Mucosa of descending colon (tissue), 3 donors: ENCODE results near the gene PAIP1. TPM values are rescaled to one million over a fixed set of nuclear protein-coding genes. Genes with fewer than 3 reads are reported as not detected.
"Not testable (repeated sequence)": the region's sequence is repeated elsewhere in the genome, so short reads cannot be mapped to it uniquely, and the experiment has no call there.

Experiments
- ATAC-seq: fragments of 200-7000 bp; cut with Tn5 transposase; one replicate; pipeline ENCODE4 v1.9.1; 2020; ENCODE audit warnings: mild to moderate bottlenecking, moderate library complexity
- DNase-seq, 3 donors: peaks; one replicate each; pipeline ENCODE4 v3.0.0-alpha.2; 2020
- H3K36me3 ChIP-seq: fragments of 200-600 bp; one replicate; pipeline ENCODE4 v1.8.0; 2021; ENCODE audit warnings: low read depth, mild to moderate bottlenecking
- H3K4me1 ChIP-seq: fragments of 200-600 bp; one replicate; pipeline ENCODE4 v1.8.0; 2021; ENCODE audit warnings: low read depth, mild to moderate bottlenecking
- H3K4me3 ChIP-seq: fragments of 200-600 bp; one replicate; pipeline ENCODE4 v1.8.0; 2021; ENCODE audit warnings: mild to moderate bottlenecking
- H3K9me3 ChIP-seq: fragments of 200-600 bp; one replicate; pipeline ENCODE4 v1.8.0; 2021; ENCODE audit warnings: mild to moderate bottlenecking
- CTCF ChIP-seq: fragments of 200-600 bp; IDR thresholded peaks from one replicate; pipeline ENCODE4 v1.8.0; 2022; ENCODE audit warnings: antibody characterized with exemption, mild to moderate bottlenecking
- intact Hi-C, 2 donors: fragments of 100-400 bp; cut with DNase I in 1 of 2; cut with micrococcal nuclease in 1 of 2; formaldehyde crosslinking; loops; one replicate each; pipeline versions ENCODE4 v1.11.0 to v1.11.1; 2022; cut with DNase I, micrococcal nuclease
- total RNA-seq, 3 donors: library from RNA; stranded (reverse); fragmentation: NEBNext Ultra II Directional in 2 of 3; extraction: Animal tissue kit (Norgen Biotek cat#: 25700) in 2 of 3; gene quantifications; one replicate each; pipeline versions ENCODE4 v1.2.1 to v1.2.4, GENCODE V29; 2021 to 2023
- donor health status: DM: no; HTN: no; CAD: no; lungs with moderate emphysema.
- donor health status: DM: no; HTN: no; CAD: no.
- donor health status: DM: no; HTN: yes; CAD: no.

The PAIP1 gene
- total RNA-seq, 3 donors from 2014 or later, result 54.0 to 83.5 (median 57.8) TPM

DNA sequence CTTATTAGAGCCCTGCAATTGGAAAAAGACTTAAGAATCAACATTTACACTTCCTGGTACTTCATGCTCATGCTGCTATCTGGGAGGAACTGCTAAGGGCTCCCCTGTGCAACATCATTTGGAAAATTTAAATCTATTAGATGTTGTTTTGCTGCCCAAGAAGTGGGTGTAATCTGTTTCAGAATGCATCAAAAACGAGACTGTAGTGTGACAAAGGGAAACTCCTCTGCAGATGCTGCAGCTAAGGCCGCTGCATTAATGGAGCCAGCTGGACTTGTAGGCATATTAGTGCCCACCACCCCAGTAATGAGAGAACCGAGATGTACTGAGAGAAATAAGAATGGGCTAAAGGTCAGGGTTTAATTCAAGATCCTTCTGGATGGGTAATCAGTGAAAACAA, 11.1 kb upstream of the PAIP1 start:
- no peak for TF ChIP-seq CTCF
- DNase-seq, result no peak
- ATAC-seq, result no peak
- intact Hi-C loops, result no loop called here
- H3K4me3 ChIP-seq, result no peak overlapping the region
- H3K9me3 ChIP-seq, result no peaks in the 10 kb centered on the region
- no peaks in the 10 kb centered on the region for H3K36me3 ChIP-seq
- no peaks in the 10 kb centered on the region for H3K4me1 ChIP-seq

GRCh38 chr5:43565043-43565442, 8.2 kb upstream of the PAIP1 start:
- H3K4me1 ChIP-seq, result no peaks in the 10 kb centered on the region
- no peak overlapping the region for H3K4me3 ChIP-seq
- intact Hi-C loops, result no loop called here
- H3K9me3 ChIP-seq, result no peaks in the 10 kb centered on the region
- TF ChIP-seq CTCF, result no peak
- H3K36me3 ChIP-seq, result no peaks in the 10 kb centered on the region
- ATAC-seq, result no peak
- no peak for DNase-seq

DNA sequence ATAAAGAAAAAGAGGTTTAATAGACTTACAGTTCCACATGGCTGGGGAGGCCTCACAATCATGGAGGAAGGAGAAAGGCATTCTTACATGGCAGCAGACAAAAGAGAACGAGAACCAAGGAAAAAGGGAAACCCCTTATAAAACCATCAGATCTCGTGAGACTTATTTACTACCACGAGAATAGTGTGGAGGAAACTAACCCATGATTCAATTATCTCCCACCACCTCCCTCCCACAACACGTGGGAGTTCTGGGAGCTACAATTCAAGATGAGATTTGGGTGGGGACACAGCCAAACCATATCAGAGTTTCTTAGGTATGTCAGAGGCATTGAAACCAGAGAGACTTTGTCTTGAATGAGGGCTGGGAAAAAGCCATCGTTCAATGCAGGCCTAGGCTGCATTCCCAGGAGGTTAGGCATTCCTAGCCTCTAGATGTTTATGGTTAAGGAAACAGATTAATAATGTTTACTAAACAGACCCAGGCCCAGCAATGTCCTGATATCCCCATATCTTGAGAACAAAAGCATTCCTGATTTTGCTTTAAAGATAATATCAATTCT, 7.5 kb upstream of the PAIP1 start:
- no peak for ATAC-seq
- Histone ChIP-seq H3K9me3 (no peaks in the 10 kb centered on the region), H3K4me1 (no peaks in the 10 kb centered on the region), H3K36me3 (no peaks in the 10 kb centered on the region), H3K4me3 (no peak overlapping the region)
- DNase-seq, result no peak
- TF ChIP-seq CTCF, result no peak
- intact Hi-C loops, result no loop called here

DNA sequence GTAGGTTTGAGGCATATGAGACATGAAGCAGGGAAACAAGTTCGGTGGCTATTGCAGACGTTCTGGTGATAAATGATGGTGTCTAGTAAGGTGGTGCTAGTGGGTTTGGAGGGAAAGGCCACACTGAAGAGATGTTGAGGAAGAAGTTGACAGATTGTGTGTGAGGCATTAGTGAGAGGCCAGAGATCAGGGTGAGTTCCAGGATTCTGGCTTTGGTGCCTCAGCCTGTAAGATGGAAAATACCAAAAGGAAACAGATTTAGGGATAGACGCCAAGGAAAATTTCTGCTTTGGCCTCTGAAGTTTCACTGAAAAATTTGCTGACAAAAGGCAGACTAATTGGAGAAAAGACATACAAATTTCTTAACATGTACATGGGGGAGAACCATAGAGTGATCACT, 6.4 kb upstream of the PAIP1 start:
- H3K4me3 ChIP-seq, result no peak overlapping the region
- no peak for DNase-seq
- intact Hi-C loops, result no loop called here
- no peaks in the 10 kb centered on the region for H3K36me3 ChIP-seq
- no peak for ATAC-seq
- H3K4me1 ChIP-seq, result no peaks in the 10 kb centered on the region
- TF ChIP-seq CTCF, result no peak
- no peaks in the 10 kb centered on the region for H3K9me3 ChIP-seq

- ATAC-seq (no peak), DNase-seq (no peak)
- Histone ChIP-seq H3K4me3 (no peak overlapping the region), H3K36me3 (no peaks in the 10 kb centered on the region), H3K4me1 (peaks cover 5% of the 10 kb centered on the region), H3K9me3 (no peaks in the 10 kb centered on the region)
- TF ChIP-seq CTCF, result no peak
- intact Hi-C loops, result no loop called here
Measured at GRCh38 chr5:43561356-43561755, 4.5 kb upstream of the PAIP1 start.

- Histone ChIP-seq H3K9me3 (no peaks in the 10 kb centered on the region), H3K4me3 (no peak overlapping the region), H3K36me3 (no peaks in the 10 kb centered on the region), H3K4me1 (peaks cover 11% of the 10 kb centered on the region)
- intact Hi-C loops, result no loop called here
- ATAC-seq (no peak), DNase-seq (no peak)
- no peak for TF ChIP-seq CTCF
Measured at GRCh38 chr5:43560128-43560527, 3.3 kb upstream of the PAIP1 start.

DNA sequence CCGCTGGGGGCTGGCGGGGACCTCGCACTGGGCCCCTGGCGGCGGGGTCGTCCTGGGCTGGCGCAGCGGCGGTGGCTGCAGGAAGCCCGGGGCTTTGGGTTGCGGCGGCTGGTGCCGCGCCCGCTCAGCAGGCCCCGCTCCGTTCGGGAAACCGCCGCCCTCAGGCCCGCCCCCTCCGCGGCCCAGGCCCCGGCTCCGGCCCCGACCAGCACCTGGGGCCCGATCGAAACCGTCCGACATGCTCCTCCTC, 345 bp downstream of the PAIP1 start:
- ATAC-seq, result peak; percentile 94
- intact Hi-C loops, DNase-seq, H3K9me3 ChIP-seq, H3K36me3 ChIP-seq: not testable (repeated sequence)
- peaks cover 22% of the 10 kb centered on the region for H3K4me1 ChIP-seq
- peak overlapping the region; percentile 87 for H3K4me3 ChIP-seq
